ENCODE data around the gene PRRC2A.
A peak's percentile ranks its signal among the peaks of the same experiment; 100 is the strongest.

GRCh38 chr6:31597006-31597405 lies 23.5 kb upstream of the PRRC2A start:
- TF ChIP-seq CTCF (IDR thresholded peaks at IDR 0.05; ENCODE audit: insufficient read depth, low read length) (peak; percentile 21), POLR2AphosphoS5 (IDR thresholded peaks at IDR 0.05; ENCODE audit: low read depth) (no peak), GABPA (IDR thresholded peaks at IDR 0.05; ENCODE audit: low read depth) (no peak), SPI1 (IDR thresholded peaks at IDR 0.05; ENCODE audit: borderline replicate concordance, low read depth) (no peak), REST (IDR thresholded peaks at IDR 0.05; ENCODE audit: insufficient replicate concordance, low read depth) (no peak)
